Naive thymus-derived CD8-positive, alpha-beta T cell (primary cell): Measurements from ENCODE around the gene OOSP1. TPM values are rescaled to one million over a fixed set of nuclear protein-coding genes. Genes with fewer than 3 reads are reported as not detected.
"Not testable (repeated sequence)": the region's sequence is repeated elsewhere in the genome, so short reads cannot be mapped to it uniquely, and the experiment has no call there.

Experiments
- ATAC-seq, 2 donors: fragments of 150-1000 bp; cut with Tn5 transposase in 1 of 2; sonication (Bioruptor Pico), chemical (Tn5 transposase) in 1 of 2; 1 replicate in 1 of 2; 2 replicates in 1 of 2; pipeline ENCODE4 v1.10.0; 2021; ENCODE audit warnings: mild to moderate bottlenecking in 2 of 2, moderate library complexity in 2 of 2
- POLR2A ChIA-PET: fragments of 350-600 bp; sonication (Branson Sonifier 250); formaldehyde crosslinking; loops from one replicate; lab custom pipeline; 2021; ENCODE audit warnings: antibody characterized with exemption; lab: Charles Lee
- DNase-seq, 10 donors: peaks; one replicate each; pipeline versions ENCODE4 v3.0.0 to v3.0.0-alpha.2; 2020 to 2022
- H3K27ac Mint-ChIP-seq, 10 donors: one replicate each; pipeline ENCODE4 v1.8.0; 2020 to 2022; ENCODE audit warnings: mild to moderate bottlenecking in 10 of 10, mixed read lengths in 10 of 10, moderate library complexity in 4 of 10, inconsistent platforms in 1 of 10
- H3K27me3 Mint-ChIP-seq, 5 donors: one replicate each; pipeline ENCODE4 v1.8.0; 2021 to 2022; ENCODE audit warnings: mixed read lengths in 5 of 5
- H3K36me3 Mint-ChIP-seq, 3 donors: one replicate each; pipeline ENCODE4 v1.8.0; 2020 to 2022; ENCODE audit warnings: mixed read lengths in 3 of 3, mild to moderate bottlenecking in 2 of 3, inconsistent platforms in 1 of 3
- H3K4me1 Mint-ChIP-seq, 4 donors: one replicate each; pipeline ENCODE4 v1.8.0; 2021 to 2022; ENCODE audit warnings: mixed read lengths in 4 of 4
- H3K4me3 Mint-ChIP-seq, 10 donors: one replicate each; pipeline ENCODE4 v1.8.0; 2020 to 2022; ENCODE audit warnings: mild to moderate bottlenecking in 10 of 10, mixed read lengths in 10 of 10, moderate library complexity in 6 of 10, inconsistent platforms in 1 of 10
- H3K9me3 Mint-ChIP-seq, 9 donors: one replicate each; pipeline ENCODE4 v1.8.0; 2020 to 2022; ENCODE audit warnings: mixed read lengths in 9 of 9, mild to moderate bottlenecking in 3 of 9, inconsistent platforms in 1 of 9, moderate library complexity in 1 of 9
- polyA plus RNA-seq, 3 donors: library from polyadenylated mRNA; unstranded; fragments of 300-500 nt; fragmentation: Illumina TruSeq; gene quantifications; one replicate each; pipeline ENCODE4 v1.2.3, GENCODE V29; 2021
- total RNA-seq, 8 experiments: library from RNA in 2 of 8; stranded (reverse) in 2 of 8; gene quantifications; one replicate each; pipeline ENCODE4 v1.2.3 and lab custom pipeline; 2021 to 2026

The OOSP1 gene, protein sequence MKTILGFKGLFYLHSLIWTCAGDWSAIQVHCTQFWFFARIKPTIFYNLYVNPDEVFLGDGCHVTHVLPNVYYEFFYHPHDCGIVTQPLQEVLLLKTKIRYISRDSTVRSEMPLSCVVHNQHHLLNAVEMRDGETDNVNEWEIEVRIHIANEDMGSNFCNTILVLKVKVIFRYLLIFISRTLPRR
- total RNA-seq = not detected
- not detected for polyA plus RNA-seq
- total RNA-seq (lab: John Stamatoyannopoulos, UW) = 0 reads per million in 6 experiments

DNA sequence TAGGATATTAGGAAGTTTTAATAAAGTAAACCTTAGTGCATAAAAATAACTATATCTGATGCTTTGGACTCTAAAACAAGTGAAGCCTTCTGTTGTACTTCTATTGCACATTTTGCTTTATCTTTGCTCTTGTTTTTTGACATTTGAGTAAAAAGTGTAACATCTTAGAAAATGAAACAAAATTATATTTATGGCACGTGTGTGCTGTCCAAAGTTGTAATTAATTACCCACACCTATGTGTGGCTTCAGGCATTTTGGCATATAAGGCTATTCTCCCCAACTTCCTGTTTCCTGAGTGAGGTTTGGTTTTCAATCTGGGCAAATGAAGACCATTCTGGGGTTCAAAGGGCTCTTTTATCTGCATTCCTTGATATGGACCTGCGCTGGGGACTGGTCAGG is at the start of gene OOSP1:
TSS of gene OOSP1 (plus strand) at position 301 of the 400 bp plus-strand sequence. CDS start at position 324, 23 bp downstream.
- H3K27ac Mint-ChIP-seq = no peak within 1 kb of the TSS
- H3K9me3 Mint-ChIP-seq = peaks cover 0 to 17% (median 0%) of the 10 kb centered on the region in 9 donors
- H3K36me3 Mint-ChIP-seq = no peaks in the 10 kb centered on the region
- no peak within 1 kb of the TSS for H3K4me3 Mint-ChIP-seq
- POLR2A ChIA-PET = no interaction called here
- ATAC-seq = no peak
- H3K27me3 Mint-ChIP-seq = peaks cover 2 to 24% (median 8%) of the 10 kb centered on the region in 5 donors
- no peak for DNase-seq
- peaks cover 0 to 2% (median 0%) of the 10 kb centered on the region in 4 donors for H3K4me1 Mint-ChIP-seq

DNA sequence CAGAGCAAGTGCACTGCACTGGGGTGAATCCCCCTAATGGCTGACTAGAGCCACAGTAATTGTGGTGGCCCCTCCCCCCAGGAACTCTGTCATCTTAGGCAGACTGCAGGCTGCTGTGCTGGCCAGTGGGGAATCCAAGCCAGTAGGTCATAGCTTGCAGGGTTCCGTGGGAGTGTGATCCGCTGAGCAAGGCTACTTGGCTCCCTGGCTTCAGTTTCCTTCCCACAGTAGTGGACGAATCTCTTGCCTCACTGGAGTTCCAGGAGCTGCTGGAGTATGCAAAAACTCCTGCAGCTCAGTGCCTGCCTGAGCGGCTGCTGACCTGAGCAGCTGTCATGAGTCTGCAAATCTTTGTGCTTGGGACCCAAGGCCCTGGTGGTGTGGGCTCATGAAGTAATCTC is 46.5 kb upstream of the OOSP1 start:
- Mint-ChIP-seq H3K27ac (no peak overlapping the region), H3K36me3 (peaks cover 8 to 36% (median 8%) of the 10 kb centered on the region in 3 donors), H3K4me1 (no peaks in the 10 kb centered on the region), H3K4me3 (no peak overlapping the region), H3K27me3 (peaks cover 6 to 36% (median 13%) of the 10 kb centered on the region in 5 donors), H3K9me3 (peaks cover 13 to 55% (median 33%) of the 10 kb centered on the region in 9 donors)
- DNase-seq (no peak), ATAC-seq (no peak)
- POLR2A ChIA-PET = no interaction called here

DNA sequence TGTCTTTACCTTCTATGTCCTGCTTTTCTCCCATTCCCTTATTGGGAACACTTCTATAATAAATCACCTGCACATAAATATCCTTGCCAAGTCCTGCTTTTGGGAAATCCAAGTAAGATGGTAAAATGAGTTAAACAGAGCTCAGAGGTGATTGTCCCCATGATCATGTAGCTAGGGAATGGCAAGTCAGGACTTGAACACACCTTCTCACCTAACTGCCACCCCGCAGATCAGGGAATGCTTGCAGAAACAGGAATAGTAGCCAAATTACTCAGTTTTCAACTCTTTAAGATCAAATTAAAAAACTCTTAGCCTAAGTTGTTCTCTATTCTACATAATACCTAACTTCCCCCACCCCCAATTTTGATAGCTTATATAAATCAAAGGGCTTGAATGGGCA is 43.6 kb upstream of the OOSP1 start:
- peaks cover 3 to 24% (median 10%) of the 10 kb centered on the region in 5 donors for H3K27me3 Mint-ChIP-seq
- POLR2A ChIA-PET = no interaction called here
- no peaks in the 10 kb centered on the region for H3K4me1 Mint-ChIP-seq
- H3K27ac Mint-ChIP-seq = no peak overlapping the region
- H3K4me3 Mint-ChIP-seq = no peak overlapping the region
- peaks cover 2 to 28% (median 17%) of the 10 kb centered on the region in 9 donors for H3K9me3 Mint-ChIP-seq
- ATAC-seq = no peak
- H3K36me3 Mint-ChIP-seq = peaks cover 0 to 24% (median 0%) of the 10 kb centered on the region in 3 donors
- no peak for DNase-seq

DNA sequence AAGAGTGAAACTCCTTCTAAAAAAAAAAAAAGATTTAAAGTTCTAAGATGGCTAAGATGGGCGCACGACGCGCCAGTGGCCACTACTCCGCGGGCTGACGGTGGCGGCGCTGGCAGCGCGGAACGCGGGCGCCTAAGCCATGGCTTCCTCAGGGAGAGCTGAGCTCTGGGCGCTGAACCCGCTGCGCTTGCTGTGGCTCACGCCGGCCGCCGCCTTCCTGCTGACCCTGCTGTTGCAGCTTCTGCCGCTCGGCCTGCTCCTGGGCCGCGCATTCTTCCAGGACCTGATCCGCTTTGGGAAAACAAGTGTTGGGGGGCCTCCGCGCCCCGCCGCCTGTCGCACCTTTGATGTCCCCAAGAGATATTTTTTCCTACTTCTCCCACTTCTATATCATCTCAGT is 40.2 kb upstream of the OOSP1 start:
- no peaks in the 10 kb centered on the region for H3K4me1 Mint-ChIP-seq
- no peak overlapping the region for H3K4me3 Mint-ChIP-seq
- POLR2A ChIA-PET = no interaction called here
- peaks cover 0 to 6% (median 0%) of the 10 kb centered on the region in 9 donors for H3K9me3 Mint-ChIP-seq
- no peak for DNase-seq
- no peak overlapping the region for H3K27ac Mint-ChIP-seq
- H3K36me3 Mint-ChIP-seq = peaks cover 0 to 4% (median 0%) of the 10 kb centered on the region in 3 donors
- H3K27me3 Mint-ChIP-seq = peaks cover 2 to 21% (median 10%) of the 10 kb centered on the region in 5 donors
- ATAC-seq = no peak

DNA sequence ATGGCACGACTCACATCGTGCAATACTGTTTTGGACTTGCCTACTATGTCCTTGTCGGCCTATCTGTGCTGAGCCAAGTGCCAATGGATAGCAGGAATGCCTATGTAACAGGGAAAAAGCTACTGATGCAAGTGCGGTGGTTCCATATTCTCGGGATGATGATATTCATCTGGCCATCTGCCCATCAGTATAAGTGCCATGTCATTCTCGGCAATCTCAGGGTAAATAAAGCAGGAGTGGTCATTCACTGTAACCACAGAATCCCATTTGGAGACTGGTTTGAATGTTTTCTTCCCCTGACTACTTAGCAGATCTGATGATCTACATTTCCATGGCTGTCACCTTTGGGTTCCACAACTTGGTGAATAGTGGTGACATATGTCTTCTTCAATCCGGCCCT is 39.6 kb upstream of the OOSP1 start:
- peaks cover 0 to 6% (median 0%) of the 10 kb centered on the region in 9 donors for H3K9me3 Mint-ChIP-seq
- no peaks in the 10 kb centered on the region for H3K4me1 Mint-ChIP-seq
- POLR2A ChIA-PET = no interaction called here
- no peak overlapping the region for H3K27ac Mint-ChIP-seq
- peaks cover 0 to 4% (median 0%) of the 10 kb centered on the region in 3 donors for H3K36me3 Mint-ChIP-seq
- peaks cover 2 to 16% (median 8%) of the 10 kb centered on the region in 5 donors for H3K27me3 Mint-ChIP-seq
- H3K4me3 Mint-ChIP-seq = no peak overlapping the region
- DNase-seq (no peak), ATAC-seq (no peak)

DNA sequence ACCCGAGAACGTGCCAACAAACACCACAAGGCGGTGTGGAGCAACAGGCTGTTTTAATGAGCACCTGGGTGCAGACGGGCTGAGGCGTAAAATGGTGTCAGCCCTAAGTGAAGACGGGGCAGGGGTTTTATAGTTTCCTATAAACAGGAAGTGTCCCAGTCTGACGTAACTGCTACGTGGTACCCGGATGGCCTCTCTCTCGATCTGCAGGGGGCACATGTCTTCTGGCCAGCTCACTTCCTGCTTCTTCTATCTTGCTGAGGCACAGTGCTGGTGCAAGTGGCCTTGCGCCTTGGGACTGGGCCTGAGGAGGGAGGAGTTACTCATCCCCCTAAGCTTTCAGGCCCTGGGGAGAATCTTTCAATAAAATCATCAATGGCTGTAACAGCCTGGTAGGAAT is 38.7 kb upstream of the OOSP1 start:
- Mint-ChIP-seq H3K4me3 (no peak overlapping the region), H3K36me3 (peaks cover 0 to 4% (median 0%) of the 10 kb centered on the region in 3 donors), H3K27me3 (peaks cover 2 to 14% (median 7%) of the 10 kb centered on the region in 5 donors), H3K9me3 (peaks cover 0 to 6% (median 0%) of the 10 kb centered on the region in 9 donors), H3K27ac (no peak overlapping the region), H3K4me1 (no peaks in the 10 kb centered on the region)
- DNase-seq (no peak), ATAC-seq (no peak)
- POLR2A ChIA-PET = no interaction called here

DNA sequence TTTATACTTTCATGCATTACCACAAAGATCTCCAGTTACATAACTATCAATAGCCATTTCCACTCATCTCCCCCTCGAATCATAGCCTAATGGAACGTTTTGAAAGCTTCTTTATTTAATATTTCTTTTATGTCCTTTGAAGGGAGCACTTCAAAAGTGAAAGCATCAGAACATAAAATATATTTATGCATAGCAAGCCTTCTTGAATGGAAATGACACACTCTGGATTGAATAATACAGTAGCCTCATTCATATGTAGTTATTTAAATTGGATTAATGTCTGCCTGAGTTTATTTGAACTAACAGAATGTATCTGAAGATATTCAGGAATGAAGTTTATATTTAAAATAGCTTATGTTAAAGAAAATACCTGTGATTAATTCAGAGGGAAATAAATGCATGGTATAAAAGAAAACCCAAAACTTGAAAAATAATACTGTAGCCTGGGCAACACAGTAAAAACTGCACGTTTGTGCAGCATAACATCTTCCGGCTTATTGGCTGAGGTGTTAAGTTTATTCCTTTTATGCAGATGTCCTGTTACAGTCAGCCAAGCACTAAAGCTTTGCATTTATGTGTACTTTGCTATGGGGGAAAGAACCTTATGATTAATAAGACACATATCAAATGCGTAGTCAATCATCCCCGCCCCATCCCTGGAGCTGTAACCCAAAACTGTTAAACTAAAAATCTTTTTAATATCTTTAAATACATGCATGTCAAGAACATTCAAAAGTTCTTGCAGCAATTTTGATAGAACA is 37.7 kb upstream of the OOSP1 start:
- Mint-ChIP-seq H3K4me1 (no peaks in the 10 kb centered on the region), H3K27me3 (peaks cover 0 to 8% (median 5%) of the 10 kb centered on the region in 5 donors), H3K9me3 (peaks cover 0 to 6% (median 1%) of the 10 kb centered on the region in 9 donors), H3K27ac (no peak overlapping the region), H3K4me3 (no peak overlapping the region), H3K36me3 (peaks cover 0 to 4% (median 0%) of the 10 kb centered on the region in 3 donors)
- no peak for ATAC-seq
- POLR2A ChIA-PET = no interaction called here
- no peak for DNase-seq

DNA sequence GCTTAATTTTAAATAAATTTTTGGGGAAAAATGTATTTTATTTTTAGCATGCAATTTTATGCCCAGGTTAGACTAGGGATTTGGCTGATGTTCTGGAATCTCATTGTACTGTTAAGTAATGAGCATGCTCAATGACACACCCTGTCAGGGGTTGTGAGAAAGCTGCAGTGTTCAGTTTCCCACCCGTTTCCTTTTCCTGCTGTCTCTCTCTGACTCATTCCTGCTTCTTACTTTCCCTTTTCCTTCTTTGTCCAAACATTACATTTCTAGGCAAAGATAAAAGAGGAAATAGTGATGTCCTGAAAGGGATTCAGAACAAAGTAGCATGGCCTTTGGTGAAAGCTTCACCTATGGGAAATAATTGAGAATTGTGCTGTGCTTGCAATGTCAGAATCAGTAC is 36.9 kb upstream of the OOSP1 start:
- H3K9me3 Mint-ChIP-seq = peaks cover 0 to 12% (median 2%) of the 10 kb centered on the region in 9 donors
- no peak overlapping the region for H3K27ac Mint-ChIP-seq
- no peak for ATAC-seq
- no peaks in the 10 kb centered on the region for H3K4me1 Mint-ChIP-seq
- POLR2A ChIA-PET = interaction anchor here (0.6 kb wide), 1 partner anchor 58 kb away, joined by 3 read pairs; no protein-coding TSS in a partner anchor
- no peak for DNase-seq
- no peak overlapping the region for H3K4me3 Mint-ChIP-seq
- H3K27me3 Mint-ChIP-seq = peaks cover 0 to 9% (median under 1%) of the 10 kb centered on the region in 5 donors
- H3K36me3 Mint-ChIP-seq = peaks cover 0 to 4% (median 0%) of the 10 kb centered on the region in 3 donors

DNA sequence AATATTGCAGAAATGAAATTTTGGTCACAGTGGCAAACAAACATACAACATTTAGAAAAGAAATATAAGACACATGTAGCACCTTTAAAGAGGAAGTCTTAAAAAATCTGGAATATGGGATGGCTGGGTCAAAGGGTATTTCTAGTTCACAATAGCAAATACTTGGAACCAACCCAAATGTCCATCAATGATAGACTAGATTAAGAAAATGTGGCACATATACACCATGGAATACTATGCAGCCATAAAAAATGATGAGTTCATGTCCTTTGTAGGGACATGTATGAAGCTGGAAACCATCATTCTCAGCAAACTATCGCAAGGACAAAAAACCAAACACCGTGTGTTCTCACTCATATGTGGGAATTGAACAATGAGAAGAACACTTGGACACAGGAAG is 34.7 kb upstream of the OOSP1 start:
- H3K27me3 Mint-ChIP-seq = peaks cover 0 to 17% (median 3%) of the 10 kb centered on the region in 5 donors
- H3K36me3 Mint-ChIP-seq, H3K4me1 Mint-ChIP-seq, DNase-seq, POLR2A ChIA-PET, ATAC-seq, H3K4me3 Mint-ChIP-seq, H3K27ac Mint-ChIP-seq: not testable (repeated sequence)
- peaks cover 0 to 15% (median 6%) of the 10 kb centered on the region in 9 donors for H3K9me3 Mint-ChIP-seq

DNA sequence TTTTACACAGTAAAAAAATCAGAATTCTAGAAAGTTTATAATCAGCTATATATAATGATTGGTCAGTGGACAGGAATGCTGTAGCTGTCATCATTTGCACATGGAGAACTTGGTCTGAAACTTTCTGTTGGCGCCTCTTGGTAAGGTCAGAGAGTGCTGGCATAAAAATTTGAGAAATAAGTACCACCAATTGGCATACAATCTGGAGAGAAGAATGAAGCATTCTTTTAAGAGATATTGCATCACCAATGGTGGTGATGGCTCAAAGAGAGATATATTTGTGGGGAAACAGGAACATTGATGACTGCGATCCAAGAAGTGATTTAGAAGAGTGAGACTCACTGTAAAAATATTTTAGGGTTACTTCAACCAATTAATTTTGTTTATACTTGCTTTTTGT is 19.8 kb upstream of the OOSP1 start:
- peaks cover 11 to 60% (median 38%) of the 10 kb centered on the region in 9 donors for H3K9me3 Mint-ChIP-seq
- ATAC-seq (no peak), DNase-seq (no peak)
- peaks cover 0 to 32% (median 14%) of the 10 kb centered on the region in 3 donors for H3K36me3 Mint-ChIP-seq
- no peak overlapping the region for H3K4me3 Mint-ChIP-seq
- peaks cover 4 to 13% (median 5%) of the 10 kb centered on the region in 5 donors for H3K27me3 Mint-ChIP-seq
- H3K27ac Mint-ChIP-seq = no peak overlapping the region
- H3K4me1 Mint-ChIP-seq = no peaks in the 10 kb centered on the region
- POLR2A ChIA-PET = no interaction called here

DNA sequence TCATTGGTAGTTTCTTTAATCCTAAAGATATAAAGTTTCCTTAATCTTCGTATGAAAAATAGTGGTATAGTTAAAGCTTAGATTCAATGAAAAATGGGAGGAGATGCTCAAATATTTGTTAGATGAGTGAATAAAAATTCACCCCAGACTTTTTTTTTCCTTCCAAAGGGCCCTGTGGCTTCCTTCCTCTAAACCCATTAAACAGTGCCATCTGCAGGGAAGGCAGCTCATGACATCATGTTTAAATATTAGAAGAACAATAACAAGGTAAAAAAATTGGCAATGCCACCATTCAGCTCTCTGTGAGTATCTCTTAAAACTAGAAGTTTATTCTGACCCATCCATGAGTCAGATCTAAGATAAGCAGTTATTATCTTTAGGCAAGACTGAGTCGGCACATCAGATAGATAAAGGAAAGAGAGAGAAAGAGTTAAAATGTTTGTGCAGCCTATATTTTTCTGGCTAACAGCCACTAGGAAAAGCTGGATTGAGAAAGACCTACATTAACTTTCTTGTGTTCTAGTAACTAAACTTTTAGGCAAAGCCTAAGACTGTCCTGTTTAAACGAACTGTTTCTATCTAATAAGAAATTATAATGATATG is 19.1 kb upstream of the OOSP1 start:
- H3K9me3 Mint-ChIP-seq = peaks cover 11 to 66% (median 40%) of the 10 kb centered on the region in 9 donors
- H3K27me3 Mint-ChIP-seq = peaks cover under 1 to 10% (median 4%) of the 10 kb centered on the region in 5 donors
- H3K4me1 Mint-ChIP-seq = no peaks in the 10 kb centered on the region

DNA sequence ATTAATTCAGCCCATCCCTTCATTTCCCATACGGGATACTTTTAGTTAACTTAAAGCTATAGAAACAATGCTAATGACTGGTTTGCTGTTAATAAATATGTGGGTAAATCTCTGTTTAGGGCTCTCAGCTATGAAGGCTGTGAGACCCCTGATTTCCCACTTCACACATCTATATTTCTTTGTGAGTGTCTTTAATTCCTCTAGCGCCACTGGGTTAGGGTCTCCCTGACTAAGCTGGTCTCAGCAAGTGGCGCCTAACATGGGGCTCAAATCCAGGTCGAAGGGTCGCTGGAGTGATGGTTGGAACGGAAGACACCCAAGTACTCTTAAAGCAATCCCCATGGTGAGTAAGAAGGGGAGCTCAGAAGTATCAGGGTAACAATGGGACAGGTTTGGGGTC is 14.4 kb upstream of the OOSP1 start:
- Mint-ChIP-seq H3K4me3 (peak overlapping the region in 1 of 10 donors; percentile 10), H3K4me1 (no peaks in the 10 kb centered on the region), H3K27ac (no peak overlapping the region), H3K9me3 (peaks cover 19 to 90% (median 57%) of the 10 kb centered on the region in 9 donors), H3K27me3 (peaks cover 0 to 7% (median 0%) of the 10 kb centered on the region in 5 donors), H3K36me3 (peaks cover 0 to 56% (median 22%) of the 10 kb centered on the region in 3 donors)
- POLR2A ChIA-PET = no interaction called here
- no peak for ATAC-seq
- DNase-seq = peak in 1 of 10 donors; percentile 13

More for the DNA sequence above, 19.1 kb upstream of the OOSP1 start:
- H3K27ac Mint-ChIP-seq = no peak overlapping the region
- H3K4me3 Mint-ChIP-seq = no peak overlapping the region
- peaks cover 0 to 32% (median 14%) of the 10 kb centered on the region in 3 donors for H3K36me3 Mint-ChIP-seq
- POLR2A ChIA-PET = no interaction called here
- DNase-seq = peak in 1 of 10 donors; percentile 11
- no peak for ATAC-seq
